Activated CD8-positive, alpha-beta T cell treated with anti-CD3 and anti-CD28 coated beads for 36 hours (primary cell): Measurements from ENCODE around the gene NTRK2. TPM values are rescaled to one million over a fixed set of nuclear protein-coding genes. Genes with fewer than 3 reads are reported as not detected.

ENCODE experiments used
- ATAC-seq: fragments of 200-7000 bp; cut with Tn5 transposase; one replicate; pipeline ENCODE4 v1.10.0; 2021; ENCODE audit warnings: mild to moderate bottlenecking, moderate library complexity
- CTCF ChIA-PET: fragments of 350-600 bp; sonication (Branson Sonifier 250); formaldehyde crosslinking; loops from one replicate; lab custom pipeline; 2021; ENCODE audit warnings: antibody characterized with exemption; lab: Charles Lee
- POLR2A ChIA-PET: fragments of 350-600 bp; sonication (Branson Sonifier 250); formaldehyde crosslinking; loops from one replicate; lab custom pipeline; 2021; ENCODE audit warnings: antibody characterized with exemption; lab: Charles Lee
- DNase-seq: peaks from one replicate; pipeline ENCODE4 v3.0.0-alpha.2; 2020
- H3K27ac Mint-ChIP-seq: one replicate; pipeline ENCODE4 v1.8.0; 2021; ENCODE audit warnings: mild to moderate bottlenecking, mixed read lengths
- H3K27me3 Mint-ChIP-seq: one replicate; pipeline ENCODE4 v1.8.0; 2021; ENCODE audit warnings: mixed read lengths
- H3K36me3 Mint-ChIP-seq: one replicate; pipeline ENCODE4 v1.8.0; 2021; ENCODE audit warnings: low read depth, mixed read lengths
- H3K4me1 Mint-ChIP-seq: one replicate; pipeline ENCODE4 v1.8.0; 2021; ENCODE audit warnings: low read depth, mixed read lengths
- H3K4me3 Mint-ChIP-seq: one replicate; pipeline ENCODE4 v1.8.0; 2021; ENCODE audit warnings: mild to moderate bottlenecking, moderate library complexity, mixed read lengths
- H3K9me3 Mint-ChIP-seq: one replicate; pipeline ENCODE4 v1.8.0; 2021; ENCODE audit warnings: mixed read lengths
- intact Hi-C: fragments of 100-400 bp; cut with micrococcal nuclease; formaldehyde crosslinking; loops from one replicate; pipeline ENCODE4 v1.10.0; 2022
- total RNA-seq, 2 experiments: library from RNA; stranded (reverse); gene quantifications; one replicate each; pipeline ENCODE4 v1.2.3, GENCODE V29; 2021
- TF ChIP-seq, protein P1 (sequence below): fragments of 200-600 bp; IDR thresholded peaks from one replicate; pipeline ENCODE4 v1.8.0; 2022; ENCODE audit warnings: antibody characterized with exemption, mild to moderate bottlenecking

Gene NTRK2
- total RNA-seq, 2 experiments from 2014 or later: 0.07 to 0.09 TPM

DNA sequence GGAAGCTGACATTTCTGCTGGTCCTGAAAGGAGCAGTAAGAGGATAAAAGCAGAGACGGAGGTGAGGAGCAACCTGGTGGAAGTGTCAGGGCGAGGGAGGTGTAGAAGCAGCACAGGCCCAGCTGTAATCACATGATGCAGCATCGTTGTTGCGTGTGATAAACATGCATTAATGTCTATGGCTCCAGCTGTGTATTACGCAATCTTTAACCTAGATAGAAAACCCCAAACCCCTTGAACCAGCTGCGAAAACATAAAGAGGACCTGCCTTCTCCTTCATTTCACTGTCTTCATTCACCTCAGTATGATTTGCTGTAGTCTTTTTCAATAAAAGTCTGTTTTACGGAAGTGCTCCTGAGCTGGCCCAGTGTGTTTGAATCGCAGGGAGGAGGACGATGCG lies 162.9 kb downstream of the NTRK2 start:
- ATAC-seq (no peak), DNase-seq (no peak)
- ChIA-PET CTCF (no interaction called here), POLR2A (no interaction called here)
- Mint-ChIP-seq H3K4me3 (no peak overlapping the region), H3K4me1 (no peaks in the 10 kb centered on the region), H3K27me3 (peaks cover 6% of the 10 kb centered on the region), H3K27ac (no peak overlapping the region), H3K36me3 (no peaks in the 10 kb centered on the region), H3K9me3 (no peaks in the 10 kb centered on the region)
- intact Hi-C loops: no loop called here
- TF ChIP-seq, protein P1, sequence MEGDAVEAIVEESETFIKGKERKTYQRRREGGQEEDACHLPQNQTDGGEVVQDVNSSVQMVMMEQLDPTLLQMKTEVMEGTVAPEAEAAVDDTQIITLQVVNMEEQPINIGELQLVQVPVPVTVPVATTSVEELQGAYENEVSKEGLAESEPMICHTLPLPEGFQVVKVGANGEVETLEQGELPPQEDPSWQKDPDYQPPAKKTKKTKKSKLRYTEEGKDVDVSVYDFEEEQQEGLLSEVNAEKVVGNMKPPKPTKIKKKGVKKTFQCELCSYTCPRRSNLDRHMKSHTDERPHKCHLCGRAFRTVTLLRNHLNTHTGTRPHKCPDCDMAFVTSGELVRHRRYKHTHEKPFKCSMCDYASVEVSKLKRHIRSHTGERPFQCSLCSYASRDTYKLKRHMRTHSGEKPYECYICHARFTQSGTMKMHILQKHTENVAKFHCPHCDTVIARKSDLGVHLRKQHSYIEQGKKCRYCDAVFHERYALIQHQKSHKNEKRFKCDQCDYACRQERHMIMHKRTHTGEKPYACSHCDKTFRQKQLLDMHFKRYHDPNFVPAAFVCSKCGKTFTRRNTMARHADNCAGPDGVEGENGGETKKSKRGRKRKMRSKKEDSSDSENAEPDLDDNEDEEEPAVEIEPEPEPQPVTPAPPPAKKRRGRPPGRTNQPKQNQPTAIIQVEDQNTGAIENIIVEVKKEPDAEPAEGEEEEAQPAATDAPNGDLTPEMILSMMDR: no peak

DNA sequence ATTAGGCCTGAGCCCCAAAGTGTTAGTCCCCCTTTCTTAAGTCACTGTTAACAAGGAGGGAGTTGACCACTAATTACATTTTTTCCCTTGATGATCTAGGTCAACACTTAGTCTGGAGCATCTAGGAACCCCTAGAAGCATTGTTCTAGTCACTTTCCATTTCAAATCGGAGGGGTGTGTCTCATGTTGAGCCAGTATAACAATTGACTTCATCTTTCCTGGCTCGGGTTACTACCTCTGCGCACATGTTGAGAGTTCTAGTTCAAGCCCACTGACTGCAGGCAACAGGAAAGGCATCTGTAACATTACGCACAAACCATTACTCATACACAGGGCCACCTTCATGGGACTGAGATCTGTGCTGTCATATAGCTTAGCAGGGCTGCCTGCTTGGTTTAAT lies 164.9 kb downstream of the NTRK2 start:
- Mint-ChIP-seq H3K4me1 (no peaks in the 10 kb centered on the region), H3K4me3 (no peak overlapping the region), H3K36me3 (no peaks in the 10 kb centered on the region), H3K27me3 (peaks cover 6% of the 10 kb centered on the region), H3K27ac (no peak overlapping the region), H3K9me3 (no peaks in the 10 kb centered on the region)
- intact Hi-C loops: no loop called here
- TF ChIP-seq, protein P1: no peak
- DNase-seq (no peak), ATAC-seq (no peak)
- POLR2A ChIA-PET: no interaction called here
- CTCF ChIA-PET: interaction anchor here (1.2 to 2.5 kb wide), 2 partner anchors 9 to 18 kb away, joined by 3 to 7 read pairs; no protein-coding TSS in a partner anchor

DNA sequence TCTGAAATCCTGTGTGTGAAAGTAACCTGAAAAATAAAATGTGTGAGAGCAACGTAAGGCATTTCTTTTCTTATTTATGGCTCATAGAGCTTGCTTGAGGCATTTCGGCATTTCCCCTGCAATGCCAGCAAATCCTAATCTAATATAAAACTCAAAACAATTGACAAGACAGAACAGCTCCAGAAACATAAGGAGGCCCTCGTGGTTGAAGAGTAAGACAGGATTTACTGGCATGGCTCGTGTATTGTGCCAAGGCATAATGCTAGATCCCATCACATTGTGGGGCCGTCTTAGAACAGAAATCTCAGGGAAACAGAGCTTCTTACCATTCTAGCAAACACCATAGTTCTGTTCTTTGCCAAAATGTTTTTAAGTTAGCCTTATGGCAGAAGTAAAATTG lies 166.2 kb downstream of the NTRK2 start:
- H3K27ac Mint-ChIP-seq: no peak overlapping the region
- H3K36me3 Mint-ChIP-seq: no peaks in the 10 kb centered on the region
- TF ChIP-seq, protein P1: no peak
- DNase-seq (no peak), ATAC-seq (no peak)
- CTCF ChIA-PET: interaction anchor here (2.5 kb wide), 1 partner anchor 10 kb away, joined by 7 read pairs; no protein-coding TSS in a partner anchor
- H3K4me3 Mint-ChIP-seq: no peak overlapping the region
- H3K27me3 Mint-ChIP-seq: peaks cover 6% of the 10 kb centered on the region
- intact Hi-C loops: no loop called here
- no peaks in the 10 kb centered on the region for H3K4me1 Mint-ChIP-seq
- POLR2A ChIA-PET: interaction anchor here (0.7 kb wide), 1 partner anchor 27 kb away, joined by 3 read pairs; no protein-coding TSS in a partner anchor
- no peaks in the 10 kb centered on the region for H3K9me3 Mint-ChIP-seq

DNA sequence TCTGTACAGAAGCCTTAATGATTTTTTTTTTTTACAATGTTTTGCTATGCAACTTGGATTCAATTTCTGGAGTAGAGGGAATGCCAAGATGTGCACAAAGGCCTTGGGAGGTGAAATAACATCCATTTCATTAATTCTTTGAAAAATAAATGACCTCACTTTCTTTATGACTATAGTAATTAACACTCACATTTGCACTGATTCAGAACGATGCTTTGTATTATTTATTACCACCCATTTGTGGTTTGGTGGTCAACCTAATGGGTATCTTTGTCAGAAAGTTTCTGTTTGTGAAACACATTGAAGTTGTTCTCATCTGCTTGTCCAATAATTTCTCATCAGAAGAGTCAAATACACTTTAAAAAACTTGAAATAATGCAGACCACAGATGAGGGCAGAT lies 169.3 kb downstream of the NTRK2 start:
- Mint-ChIP-seq H3K36me3 (no peaks in the 10 kb centered on the region), H3K4me3 (no peak overlapping the region), H3K4me1 (no peaks in the 10 kb centered on the region), H3K9me3 (no peaks in the 10 kb centered on the region), H3K27ac (no peak overlapping the region), H3K27me3 (peaks cover 8% of the 10 kb centered on the region)
- ChIA-PET POLR2A (no interaction called here), CTCF (no interaction called here)
- intact Hi-C loops: no loop called here
- TF ChIP-seq, protein P1: no peak
- no peak for ATAC-seq
- no peak for DNase-seq

DNA sequence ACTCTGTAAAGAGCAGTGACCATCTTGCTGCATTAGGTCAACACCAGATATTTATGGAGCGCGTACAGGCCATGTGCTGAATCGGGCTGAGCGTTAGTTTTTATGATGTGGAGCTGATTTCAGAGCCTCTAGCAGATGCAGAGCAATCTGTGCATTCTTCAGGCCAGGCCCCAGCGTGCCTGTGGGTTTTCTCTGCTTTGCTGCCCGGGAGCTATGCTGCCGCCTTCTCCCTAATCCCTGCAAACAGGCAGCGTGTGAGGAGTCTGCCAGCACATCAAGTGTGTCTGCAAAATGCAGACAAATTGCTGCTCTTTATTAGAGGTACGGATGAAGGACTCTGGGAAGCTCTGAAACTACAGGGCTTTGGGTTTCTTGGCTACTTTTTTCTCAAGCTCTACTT lies 170.0 kb downstream of the NTRK2 start:
- no peak overlapping the region for H3K27ac Mint-ChIP-seq
- ChIA-PET CTCF (no interaction called here), POLR2A (no interaction called here)
- H3K27me3 Mint-ChIP-seq: peaks cover 8% of the 10 kb centered on the region
- TF ChIP-seq, protein P1: no peak
- H3K9me3 Mint-ChIP-seq: no peaks in the 10 kb centered on the region
- DNase-seq (no peak), ATAC-seq (no peak)
- no peaks in the 10 kb centered on the region for H3K36me3 Mint-ChIP-seq
- no peaks in the 10 kb centered on the region for H3K4me1 Mint-ChIP-seq
- H3K4me3 Mint-ChIP-seq: no peak overlapping the region
- intact Hi-C loops: no loop called here
